Ovary (tissue), 9 donors: ENCODE measurements around the gene ZIC4. TPM values are rescaled to one million over a fixed set of nuclear protein-coding genes. Genes with fewer than 3 reads are reported as not detected.

Experiments used
- DNase-seq, 5 donors: peaks; one replicate each; pipeline ENCODE4 v3.0.0-alpha.2; 2019 to 2020
- H3K27ac ChIP-seq, 2 donors: fragments of 200-600 bp; one replicate each; pipeline versions ENCODE4 v1.5.1 to v1.8.0; 2019 to 2022
- H3K27me3 ChIP-seq: fragments of 200-600 bp; one replicate; pipeline ENCODE4 v1.8.0; 2022
- H3K36me3 ChIP-seq: fragments of 200-600 bp; sonication (generic); one replicate; pipeline ENCODE4 v1.5.1; 2019
- H3K4me1 ChIP-seq: one replicate; pipeline ENCODE4 v1.8.1; 2013; ENCODE audit warnings: mild to moderate bottlenecking, moderate library complexity; ENCODE audit not compliant: insufficient read depth
- H3K4me3 ChIP-seq: fragments of 200-600 bp; sonication (generic); one replicate; pipeline ENCODE4 v1.5.1; 2017
- H3K9me3 ChIP-seq, 2 donors: fragments of 200-600 bp in 1 of 2; sonication (generic) in 1 of 2; one replicate each; pipeline versions ENCODE4 v1.5.1 to v1.8.1; 2013 to 2019; ENCODE audit warnings: mild to moderate bottlenecking in 1 of 2, moderate library complexity in 1 of 2
- CTCF ChIP-seq, 3 donors: fragments of 450-650 bp in 2 of 3; fragments of 200-600 bp in 1 of 3; IDR thresholded peaks; one replicate each; pipeline versions ENCODE4 v1.5.1 to v1.8.0; 2016 to 2022; ENCODE audit warnings: antibody characterized with exemption in 3 of 3, mild to moderate bottlenecking in 1 of 3
- EP300 ChIP-seq: sonication (generic); formaldehyde crosslinking; IDR thresholded peaks from one replicate; pipeline ENCODE4 v1.6.1; 2017; ENCODE audit warnings: antibody characterized with exemption
- POLR2A ChIP-seq: fragments of 450-650 bp; IDR thresholded peaks from one replicate; pipeline ENCODE4 v1.6.1; 2017; ENCODE audit warnings: antibody characterized with exemption, mild to moderate bottlenecking, moderate library complexity
- WGBS, 3 donors: extraction: QIAGEN DNeasy Blood & Tissue Kit in 1 of 3; methylation state at CpG; one replicate each; pipeline versions ENCODE4 v1.1.5 to v1.1.7; 2013 to 2017; 5-methylcytosine and 5-hydroxymethylcytosine counted together
- intact Hi-C, 4 donors: fragments of 100-400 bp; cut with DNase I; formaldehyde crosslinking; loops; one replicate each; pipeline versions ENCODE4 v1.11.0 to v1.15.1; 2022 to 2023
- polyA plus RNA-seq, 2 donors: library from polyadenylated mRNA; stranded (reverse); fragments of 200-250 nt in 1 of 2; fragments of 350-450 nt in 1 of 2; fragmentation: Illumina TruSeq in 1 of 2; extraction: RNeasy Lipid Tissue Mini Kit (QIAGEN cat#74804) in 1 of 2; gene quantifications; one replicate each; pipeline ENCODE4 v1.2.3, GENCODE V29; 2013 to 2014
- total RNA-seq, 7 donors: library from RNA; depleted of rRNA in 2 of 7; stranded (reverse); fragments of >200 nt in 2 of 7; fragmentation: NEBNext Ultra II Directional in 3 of 7; extraction: Animal tissue kit (Norgen Biotek cat#: 25700) in 3 of 7; gene quantifications; one replicate each; pipeline versions ENCODE4 v1.1.0 to v1.2.4, GENCODE V29; 2016 to 2023
- donor health status: DM: no; HTN: no; CAD: no; lungs with moderate emphysema.
- donor health status: DM: no; HTN: no; CAD: no.
- donor health status: Bipolar disorder and iron deficiency.
- donor health status: DM: yes; HTN: yes; CAD: no.
- donor health status: DM: no; HTN: no; CAD: no.
- donor health status: DM: yes; HTN: yes; CAD: no.

ZIC4 gene
- total and polyA plus RNA-seq, 9 donors, result not detected

DNA sequence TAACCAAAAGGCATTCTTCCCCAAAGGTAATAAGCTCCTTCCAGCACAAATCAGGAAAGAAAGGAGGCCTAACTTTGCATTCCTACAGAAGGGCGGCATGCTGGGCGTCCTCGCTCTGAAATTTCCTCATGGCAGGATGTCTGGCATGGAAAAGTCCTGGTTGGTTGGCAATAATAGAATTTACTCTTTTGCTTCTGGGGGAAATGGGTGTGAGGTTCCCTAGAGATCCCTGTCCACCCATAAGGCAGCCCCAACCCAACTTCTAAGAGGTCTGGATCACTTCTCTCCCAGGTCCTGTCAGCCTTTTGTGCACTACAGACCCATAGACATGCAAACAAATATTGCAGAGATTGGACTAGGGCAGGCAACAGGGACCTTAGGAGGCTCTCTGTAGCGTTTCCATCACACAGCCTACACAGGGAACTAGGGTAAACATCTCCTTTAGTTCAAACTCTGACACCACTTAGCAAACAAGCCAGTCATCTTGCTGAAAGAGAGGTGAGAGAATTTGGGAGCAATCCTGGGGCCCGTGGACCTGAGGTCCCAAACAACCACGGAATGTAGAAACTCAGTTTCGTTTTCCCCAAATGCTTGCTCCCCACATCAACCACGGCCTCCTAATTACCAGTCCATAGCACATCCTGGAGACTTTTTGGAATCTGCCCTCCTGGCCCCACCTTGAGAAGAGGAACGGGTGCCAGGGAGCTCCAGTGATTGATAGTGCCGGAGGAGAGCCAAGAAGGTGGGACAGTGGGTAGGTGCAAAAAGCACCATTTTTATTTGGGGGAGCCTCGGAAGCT lies 2.1 kb downstream of the ZIC4 start:
- H3K36me3 ChIP-seq, result no peaks in the 10 kb centered on the region
- no peaks in the 10 kb centered on the region for H3K27me3 ChIP-seq
- intact Hi-C loops, result no loop called here
- H3K27ac ChIP-seq, result no peak overlapping the region
- TF ChIP-seq EP300 (no peak), POLR2A (no peak), CTCF (IDR thresholded peaks at IDR 0.05) (no peak)
- no peak overlapping the region for H3K4me3 ChIP-seq
- WGBS, 3 donors, result 30 to 38% (median 32%) methylated on average over 11 of the region's 11 CpGs
- H3K4me1 ChIP-seq, result no peaks in the 10 kb centered on the region
- peaks cover 0 to 4% of the 10 kb centered on the region in 2 donors for H3K9me3 ChIP-seq
- DNase-seq, result no peak

- H3K4me1 ChIP-seq, result no peaks in the 10 kb centered on the region
- intact Hi-C loops, result no loop called here
- no peaks in the 10 kb centered on the region for H3K27me3 ChIP-seq
- no peak overlapping the region for H3K4me3 ChIP-seq
- H3K9me3 ChIP-seq, result peaks cover 0 to 4% of the 10 kb centered on the region in 2 donors
- DNase-seq, result no peak
- H3K36me3 ChIP-seq, result no peaks in the 10 kb centered on the region
- H3K27ac ChIP-seq, result no peak overlapping the region
- WGBS, 3 donors, result 51 to 61% (median 58%) methylated on average over 5 of the region's 5 CpGs
- TF ChIP-seq POLR2A, result no peak
- no peak for TF ChIP-seq CTCF (IDR thresholded peaks at IDR 0.05)
- TF ChIP-seq EP300, result no peak
These were observed 2.8 kb downstream of the ZIC4 start for GRCh38 chr3:147403511-147403910.

DNA sequence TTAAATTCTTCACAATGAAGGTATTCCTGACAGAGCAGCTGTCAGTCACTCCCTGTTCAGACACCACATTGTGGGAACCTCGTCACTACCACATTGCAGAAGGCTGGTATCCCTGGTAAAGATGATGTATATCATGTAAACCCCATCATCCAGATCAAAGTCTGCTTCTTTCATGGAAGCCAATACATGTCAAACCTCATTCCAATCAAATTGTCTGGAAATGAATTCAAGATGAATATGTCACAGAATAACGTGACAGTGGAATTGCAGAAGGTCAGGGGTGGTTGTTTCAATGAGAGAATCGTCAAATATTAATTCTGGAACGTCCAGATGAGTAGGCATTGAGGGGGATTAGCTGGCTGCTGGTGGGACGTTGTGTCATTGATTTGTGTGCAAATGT lies 4.2 kb downstream of the ZIC4 start:
- Histone ChIP-seq H3K9me3 (peaks cover 0 to 9% of the 10 kb centered on the region in 2 donors), H3K36me3 (no peaks in the 10 kb centered on the region), H3K4me1 (no peaks in the 10 kb centered on the region), H3K27me3 (no peaks in the 10 kb centered on the region), H3K4me3 (no peak overlapping the region), H3K27ac (no peak overlapping the region)
- intact Hi-C loops, result no loop called here
- no peak for DNase-seq
- no peak for TF ChIP-seq EP300
- TF ChIP-seq POLR2A, result no peak
- TF ChIP-seq CTCF (IDR thresholded peaks at IDR 0.05), result no peak
- 15 to 21% (median 20%) methylated on average over 5 of the region's 5 CpGs for WGBS, 3 donors

- Histone ChIP-seq H3K9me3 (peaks cover 0 to 9% of the 10 kb centered on the region in 2 donors), H3K4me3 (no peak overlapping the region), H3K4me1 (no peaks in the 10 kb centered on the region), H3K36me3 (no peaks in the 10 kb centered on the region), H3K27ac (no peak overlapping the region), H3K27me3 (no peaks in the 10 kb centered on the region)
- no peak for DNase-seq
- WGBS, 3 donors, result 13 to 24% (median 16%) methylated on average over 1 of the region's 1 CpG
- TF ChIP-seq POLR2A (no peak), CTCF (IDR thresholded peaks at IDR 0.05) (no peak), EP300 (no peak)
- intact Hi-C loops, result no loop called here
These were observed 4.9 kb downstream of the ZIC4 start for GRCh38 chr3:147401421-147401820.
